Measurements from ENCODE around the gene ZNF555. TPM values are rescaled to one million over a fixed set of nuclear protein-coding genes. Genes with fewer than 3 reads are reported as not detected.

Gene ZNF555
- total RNA-seq, 2 donors from 2014 or later: 5.0 to 6.9 TPM

GRCh38 chr19:2813235-2814160, 27.8 kb upstream of the ZNF555 start:
- Histone ChIP-seq H3K27ac (no peak overlapping the region), H3K4me3 (no peak overlapping the region), H3K4me1 (replicated peaks) (peaks cover 4% of the 10 kb centered on the region), H3K27me3 (replicated peaks; ENCODE audit: insufficient read depth) (no peaks in the 10 kb centered on the region), H3K9me3 (no peaks in the 10 kb centered on the region), H3K36me3 (peaks cover 5 to 6% of the 10 kb centered on the region in 2 donors)
- intact Hi-C loops (cut with DNase I): no loop called here
- 66% methylated on average over 32 of the region's 35 CpGs for WGBS
- no peak for DNase-seq (ENCODE audit: low spot score)
- no peak for TF ChIP-seq POLR2AphosphoS5 (IDR thresholded peaks at IDR 0.05)
- TF ChIP-seq, protein P1, sequence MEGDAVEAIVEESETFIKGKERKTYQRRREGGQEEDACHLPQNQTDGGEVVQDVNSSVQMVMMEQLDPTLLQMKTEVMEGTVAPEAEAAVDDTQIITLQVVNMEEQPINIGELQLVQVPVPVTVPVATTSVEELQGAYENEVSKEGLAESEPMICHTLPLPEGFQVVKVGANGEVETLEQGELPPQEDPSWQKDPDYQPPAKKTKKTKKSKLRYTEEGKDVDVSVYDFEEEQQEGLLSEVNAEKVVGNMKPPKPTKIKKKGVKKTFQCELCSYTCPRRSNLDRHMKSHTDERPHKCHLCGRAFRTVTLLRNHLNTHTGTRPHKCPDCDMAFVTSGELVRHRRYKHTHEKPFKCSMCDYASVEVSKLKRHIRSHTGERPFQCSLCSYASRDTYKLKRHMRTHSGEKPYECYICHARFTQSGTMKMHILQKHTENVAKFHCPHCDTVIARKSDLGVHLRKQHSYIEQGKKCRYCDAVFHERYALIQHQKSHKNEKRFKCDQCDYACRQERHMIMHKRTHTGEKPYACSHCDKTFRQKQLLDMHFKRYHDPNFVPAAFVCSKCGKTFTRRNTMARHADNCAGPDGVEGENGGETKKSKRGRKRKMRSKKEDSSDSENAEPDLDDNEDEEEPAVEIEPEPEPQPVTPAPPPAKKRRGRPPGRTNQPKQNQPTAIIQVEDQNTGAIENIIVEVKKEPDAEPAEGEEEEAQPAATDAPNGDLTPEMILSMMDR (IDR thresholded peaks at IDR 0.05): no peak
- no peak for TF ChIP-seq POLR2A (IDR thresholded peaks at IDR 0.05)

- no peak overlapping the region for H3K27ac ChIP-seq
- H3K9me3 ChIP-seq: no peaks in the 10 kb centered on the region
- H3K4me3 ChIP-seq: no peak overlapping the region
- no peak for DNase-seq (ENCODE audit: low spot score)
- no peak for TF ChIP-seq POLR2A (IDR thresholded peaks at IDR 0.05)
- TF ChIP-seq, protein P1 (IDR thresholded peaks at IDR 0.05): no peak
- no peak for TF ChIP-seq POLR2AphosphoS5 (IDR thresholded peaks at IDR 0.05)
- peaks cover 5 to 6% of the 10 kb centered on the region in 2 donors for H3K36me3 ChIP-seq
- intact Hi-C loops (cut with DNase I): no loop called here
- peaks cover 4% of the 10 kb centered on the region for H3K4me1 ChIP-seq (replicated peaks)
- 96% methylated on average over 11 of the region's 11 CpGs for WGBS
- H3K27me3 ChIP-seq (replicated peaks; ENCODE audit: insufficient read depth): no peaks in the 10 kb centered on the region
Measured at GRCh38 chr19:2814426-2814825, 26.8 kb upstream of the ZNF555 start.

DNA sequence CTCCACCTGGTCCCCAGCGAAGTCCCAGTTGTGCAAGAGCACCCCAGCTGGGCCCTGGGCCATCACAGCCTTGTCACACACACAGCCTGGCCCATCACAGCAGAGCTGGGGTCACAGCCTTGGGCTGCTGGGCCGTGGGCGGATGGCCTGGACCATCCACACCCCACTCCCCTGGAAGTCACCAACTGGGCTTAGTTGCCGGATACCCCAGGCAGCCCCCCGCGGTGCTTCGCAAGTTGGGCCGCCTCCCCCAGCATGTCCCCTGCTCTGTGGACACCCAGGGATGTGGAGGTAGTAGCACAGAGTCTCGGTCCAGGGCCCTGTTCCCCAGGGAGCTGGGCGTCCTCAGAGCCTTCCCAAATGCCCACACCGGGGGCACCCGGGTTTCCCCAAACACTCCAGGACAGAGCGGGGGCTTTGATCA, 26.1 kb upstream of the ZNF555 start:
- peaks cover 4 to 6% of the 10 kb centered on the region in 2 donors for H3K36me3 ChIP-seq
- H3K27me3 ChIP-seq (replicated peaks; ENCODE audit: insufficient read depth): no peaks in the 10 kb centered on the region
- TF ChIP-seq POLR2AphosphoS5 (IDR thresholded peaks at IDR 0.05): no peak
- no peak for TF ChIP-seq POLR2A (IDR thresholded peaks at IDR 0.05)
- TF ChIP-seq, protein P1 (IDR thresholded peaks at IDR 0.05): no peak
- H3K9me3 ChIP-seq: no peaks in the 10 kb centered on the region
- H3K4me1 ChIP-seq (replicated peaks): peaks cover 4% of the 10 kb centered on the region
- DNase-seq (ENCODE audit: low spot score): no peak
- 97% methylated on average over 13 of the region's 13 CpGs for WGBS
- H3K4me3 ChIP-seq: no peak overlapping the region
- H3K27ac ChIP-seq: no peak overlapping the region
- intact Hi-C loops (cut with DNase I): no loop called here

GRCh38 chr19:2815923-2816322, 25.4 kb upstream of the ZNF555 start:
- 88% methylated on average over 15 of the region's 15 CpGs for WGBS
- Histone ChIP-seq H3K27ac (no peak overlapping the region), H3K27me3 (replicated peaks; ENCODE audit: insufficient read depth) (no peaks in the 10 kb centered on the region), H3K4me3 (no peak overlapping the region), H3K4me1 (replicated peaks) (peaks cover 4% of the 10 kb centered on the region), H3K36me3 (peaks cover 0 to 6% of the 10 kb centered on the region in 2 donors), H3K9me3 (no peaks in the 10 kb centered on the region)
- TF ChIP-seq POLR2A (IDR thresholded peaks at IDR 0.05) (no peak), POLR2AphosphoS5 (IDR thresholded peaks at IDR 0.05) (no peak)
- TF ChIP-seq, protein P1 (IDR thresholded peaks at IDR 0.05): no peak
- intact Hi-C loops (cut with DNase I): no loop called here
- DNase-seq (ENCODE audit: low spot score): no peak

Measured in prostate gland (tissue), 2 donors.